NCI-H2107 (cell line): Measurements from ENCODE around the gene BBOF1.

Experiments used
- DNase-seq: peaks from one replicate; lab custom pipeline; 2025; lab: John Stamatoyannopoulos, UW

Gene BBOF1

DNA sequence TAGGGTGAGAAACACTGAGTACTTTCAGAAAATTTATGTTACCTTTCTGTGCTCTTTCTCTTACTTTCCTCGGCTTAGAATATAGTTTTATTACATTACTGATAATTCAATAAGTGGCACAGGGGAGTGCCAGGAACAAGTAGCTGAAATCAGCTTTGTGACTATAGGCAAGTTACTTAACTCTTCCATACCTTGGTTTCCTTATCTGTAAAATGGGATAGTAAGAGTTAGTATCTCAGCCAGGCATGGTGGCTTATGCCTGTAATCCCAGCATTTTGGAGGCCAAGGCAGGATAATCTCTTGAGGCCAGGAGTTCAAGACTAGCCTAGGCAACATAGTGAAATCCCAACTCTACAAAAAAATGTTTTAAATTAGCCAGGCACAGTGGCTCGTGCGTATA is 15.4 kb downstream of the BBOF1 start:
- DNase-seq: no peak

DNA sequence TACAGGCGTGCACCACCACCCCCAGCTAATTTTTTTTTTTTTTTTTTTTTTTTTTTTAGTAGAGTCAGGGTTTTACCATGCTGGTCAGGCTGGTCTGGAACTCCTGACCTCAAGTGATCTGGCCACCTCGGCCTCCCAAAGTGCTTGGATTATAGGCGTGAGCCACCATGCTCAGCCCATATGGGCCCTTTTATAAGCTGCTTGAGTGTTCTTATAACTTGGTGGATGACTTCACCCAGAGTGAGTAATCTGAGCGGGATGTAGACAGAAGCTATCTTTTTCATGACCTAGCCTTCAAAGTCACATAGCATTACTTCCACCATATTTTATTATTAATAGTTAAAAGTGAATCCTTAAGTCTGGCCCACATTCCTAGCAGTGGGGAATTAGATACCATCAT is 16.4 kb downstream of the BBOF1 start:
- no peak for DNase-seq

DNA sequence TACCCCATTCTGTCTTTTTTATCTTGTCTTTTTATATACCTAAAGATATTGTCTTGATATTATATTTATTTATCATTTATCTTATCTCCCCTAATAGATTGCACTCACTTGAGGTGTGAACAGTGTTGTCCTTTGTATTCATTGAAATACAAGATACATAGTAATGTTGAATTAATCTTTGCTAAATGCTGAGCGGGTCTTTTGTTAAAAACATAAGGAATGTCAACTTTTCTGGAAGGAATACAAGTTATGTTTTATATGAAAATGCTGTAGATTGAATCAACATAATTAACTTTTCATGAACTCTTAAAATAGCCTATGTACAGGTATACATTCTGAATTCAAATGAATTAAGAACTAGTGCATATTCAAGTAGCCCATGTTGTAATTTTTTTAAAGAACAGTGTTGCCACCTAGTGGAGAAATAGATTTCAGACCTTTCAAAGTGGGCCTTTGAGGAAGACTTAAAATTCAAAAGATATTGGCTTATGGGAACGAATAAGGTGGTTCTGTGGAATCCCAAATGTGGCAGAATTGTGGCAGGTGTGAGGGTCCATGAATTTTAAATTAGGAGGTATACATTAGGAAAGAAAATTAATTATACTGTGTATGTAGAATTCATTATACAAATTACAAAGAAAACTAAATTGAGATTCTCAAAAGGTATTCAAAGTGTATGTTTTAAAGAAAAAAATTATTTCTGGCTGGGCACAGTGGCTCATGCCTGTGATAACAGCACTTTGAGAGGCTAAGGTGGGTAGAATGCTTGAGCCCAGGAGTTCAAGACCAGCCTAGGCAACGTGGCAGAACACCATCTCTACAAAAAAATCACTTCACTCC is 19.1 kb downstream of the BBOF1 start:
- peak; percentile 9 for DNase-seq

DNA sequence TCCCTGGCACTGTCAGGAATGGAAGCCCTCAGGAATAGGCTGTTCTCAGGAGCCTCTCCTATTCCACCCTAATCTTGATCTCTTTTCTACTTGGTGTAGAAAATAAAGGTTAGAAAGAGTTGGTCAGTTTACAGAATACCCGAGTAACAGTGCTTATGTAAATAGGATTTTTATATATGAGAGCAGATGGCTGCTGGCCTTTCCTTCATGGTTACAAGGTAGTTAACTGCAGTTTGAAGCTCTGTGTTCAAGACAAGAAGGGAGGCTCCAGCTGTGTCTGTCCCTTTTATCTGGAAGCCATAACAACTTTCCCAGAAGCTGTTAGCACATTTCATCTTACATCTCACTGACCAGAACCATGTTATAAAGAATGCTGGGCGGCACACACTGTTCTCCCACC is 23.1 kb downstream of the BBOF1 start:
- no peak for DNase-seq

DNA sequence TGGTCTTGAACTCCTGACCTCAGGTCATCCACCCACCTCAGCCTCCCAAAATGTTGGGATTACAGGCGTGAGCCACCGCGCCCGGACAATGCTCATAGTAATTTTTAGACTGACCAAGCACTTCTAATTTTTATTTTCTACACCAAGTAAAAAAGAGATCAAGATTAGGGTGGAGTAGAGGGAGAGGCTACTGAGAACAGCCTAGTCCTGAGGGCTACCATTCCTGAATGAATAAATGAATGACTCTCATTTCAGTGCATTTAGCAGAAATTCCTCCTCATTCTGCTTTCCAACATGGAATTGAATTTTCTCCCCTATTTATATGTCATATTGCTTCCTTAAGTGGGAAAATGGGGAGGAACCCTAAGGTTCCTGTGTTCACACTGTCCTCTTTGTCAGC is 26.4 kb downstream of the BBOF1 start:
- DNase-seq: no peak

DNA sequence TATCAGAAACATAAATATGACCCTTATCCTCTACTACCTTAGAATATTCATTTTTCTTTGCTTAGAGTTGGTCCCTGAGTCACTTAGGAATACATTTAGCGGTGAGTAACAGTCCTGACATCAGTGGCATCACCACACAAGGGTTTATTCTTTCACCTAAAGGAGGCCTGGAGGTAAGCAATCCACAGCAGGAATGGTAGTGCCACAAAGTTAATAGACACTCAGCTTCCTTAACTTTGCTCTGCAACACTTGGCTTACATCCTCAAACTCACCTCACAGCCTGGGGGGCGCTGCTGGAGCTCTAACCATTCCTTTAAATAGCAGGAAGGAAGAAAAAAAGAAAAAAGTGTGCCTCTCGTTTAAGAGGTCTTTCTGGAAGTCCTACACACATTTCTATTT is 29.1 kb downstream of the BBOF1 start:
- DNase-seq: no peak

DNA sequence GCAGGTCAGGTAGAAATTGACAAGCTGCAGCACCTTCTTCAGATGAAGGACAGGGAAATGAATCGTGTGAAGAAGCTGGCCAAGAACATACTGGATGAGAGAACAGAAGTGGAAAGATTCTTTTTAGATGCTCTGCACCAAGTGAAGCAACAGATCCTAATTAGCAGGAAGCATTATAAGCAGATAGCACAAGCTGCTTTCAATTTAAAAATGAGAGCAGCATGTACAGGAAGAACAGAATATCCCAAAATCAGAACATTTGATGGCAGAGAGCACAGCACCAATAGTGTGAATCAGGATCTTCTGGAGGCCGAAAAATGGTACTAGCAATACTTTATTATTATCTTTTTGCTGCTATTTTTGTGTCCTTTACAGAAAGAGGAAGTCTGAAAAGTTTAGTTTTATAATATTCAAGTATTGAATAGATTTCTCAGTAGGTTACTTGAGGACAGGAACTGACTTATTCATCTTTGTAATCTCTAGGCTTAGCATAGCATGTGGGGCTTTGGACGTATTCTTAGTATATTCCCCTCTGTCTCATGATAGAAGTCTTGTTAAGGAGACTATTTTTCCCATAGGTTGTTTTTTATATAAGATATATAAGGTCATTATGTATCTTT is 30.8 kb downstream of the BBOF1 start:
- no peak for DNase-seq

DNA sequence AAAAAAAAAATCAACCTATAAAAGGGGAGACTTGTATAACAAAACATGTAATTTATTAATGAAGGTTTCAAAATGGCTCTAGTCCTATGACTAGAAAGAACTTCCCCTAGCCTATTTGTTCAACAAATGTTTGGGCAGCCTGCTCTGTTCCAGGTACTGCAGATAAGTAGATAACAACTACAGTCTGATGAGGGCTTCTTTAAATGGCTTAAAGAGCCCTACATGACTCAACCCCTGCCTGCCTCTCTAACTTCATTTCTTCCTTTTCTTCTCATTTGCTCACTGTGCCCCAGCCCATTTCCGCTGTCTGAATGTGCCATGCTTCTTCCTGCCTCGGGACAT is 43.6 kb downstream of the BBOF1 start:
- DNase-seq: no peak

DNA sequence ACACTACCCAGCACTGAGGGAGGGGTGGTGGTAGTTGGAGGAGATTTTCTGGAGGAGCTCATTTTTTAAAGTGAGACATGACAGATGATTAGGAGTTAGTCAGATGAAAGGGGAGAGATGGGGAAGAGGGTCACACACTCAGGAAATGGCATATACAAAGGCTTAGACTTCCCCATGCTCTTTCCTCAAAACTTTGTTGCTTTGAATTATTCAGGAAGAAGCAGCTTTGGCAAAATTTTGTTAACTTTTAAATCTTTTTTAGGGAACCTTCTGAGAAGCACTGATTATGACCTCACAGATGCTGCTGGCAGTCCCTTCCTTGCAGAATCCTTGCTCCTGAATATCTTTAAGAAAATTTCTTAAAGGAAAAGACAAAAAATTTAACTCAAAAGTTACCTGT is 45.3 kb downstream of the BBOF1 start:
- no peak for DNase-seq

DNA sequence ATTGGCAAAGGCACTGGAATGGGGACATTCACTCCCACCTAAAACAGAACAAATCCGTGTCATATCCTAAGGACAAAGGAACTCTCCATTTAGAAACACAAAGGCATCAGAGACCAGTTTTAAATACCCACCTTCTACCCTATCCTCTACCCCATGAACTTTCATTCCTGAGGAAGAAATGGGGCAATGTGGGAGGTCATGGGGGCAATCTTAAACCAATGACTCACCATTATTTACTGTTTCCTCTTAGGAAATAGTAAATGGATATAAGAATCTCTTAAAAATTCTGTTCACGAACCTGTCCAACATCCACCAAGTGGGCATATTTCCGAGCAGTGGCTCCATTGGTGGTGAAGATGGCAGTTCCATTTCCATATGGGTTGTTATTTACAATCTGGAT is 45.7 kb downstream of the BBOF1 start:
- DNase-seq: no peak

DNA sequence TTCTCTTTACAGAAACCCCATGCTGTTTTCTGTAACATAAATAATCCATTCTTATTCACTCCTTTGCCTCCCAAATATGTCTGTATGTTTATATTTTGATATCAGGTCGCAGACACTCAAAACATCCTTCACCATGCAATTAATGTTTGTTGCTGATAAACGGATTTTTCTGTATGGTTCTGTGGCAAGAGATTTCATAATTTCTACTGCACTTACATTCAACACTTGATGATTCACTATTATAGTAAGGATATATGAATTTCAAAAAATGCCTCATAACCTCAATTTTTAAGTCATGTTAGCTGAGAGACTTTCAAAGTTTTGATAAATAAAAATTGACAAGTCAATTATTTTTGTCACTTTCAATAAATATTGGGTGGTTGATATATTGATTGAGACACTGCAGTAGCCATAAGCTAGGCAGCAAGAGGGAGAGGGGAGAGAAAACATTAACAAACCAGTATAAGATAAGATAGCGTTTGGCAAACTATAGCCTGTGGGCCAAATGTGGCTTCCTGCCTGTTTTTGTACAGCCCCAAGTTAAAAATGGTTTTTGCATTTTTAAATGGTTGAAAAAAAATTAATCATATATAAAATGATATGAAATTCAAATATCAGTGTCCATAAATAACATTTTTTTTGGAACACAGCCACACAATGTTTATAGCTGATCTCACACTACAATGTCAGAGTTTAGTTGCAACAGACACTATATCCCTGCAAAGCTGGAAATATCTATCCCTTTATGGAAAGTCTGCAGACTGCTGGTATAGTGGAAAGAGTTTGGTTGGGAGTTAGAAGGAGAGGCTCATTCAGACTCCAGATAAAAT is 46.8 kb downstream of the BBOF1 start:
- DNase-seq: no peak

DNA sequence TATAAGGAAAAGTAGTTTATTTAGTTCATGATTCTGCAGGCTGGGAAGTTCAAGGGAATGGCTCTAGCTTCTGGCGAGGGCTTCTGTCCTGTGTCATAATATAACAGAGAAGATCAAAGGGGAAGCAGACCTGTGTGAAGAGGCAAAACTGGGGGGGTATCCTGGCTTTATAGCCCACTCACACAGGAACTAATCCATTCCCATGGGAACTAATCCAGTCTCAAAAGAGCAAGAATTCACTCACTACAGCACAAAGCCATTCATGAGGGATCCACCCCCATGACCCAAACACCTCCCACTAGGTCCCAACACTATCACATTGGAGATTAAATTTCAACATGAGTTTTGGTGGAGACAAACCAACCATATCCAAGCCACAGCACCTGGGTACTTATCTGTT is 58.3 kb downstream of the BBOF1 start:
- no peak for DNase-seq

DNA sequence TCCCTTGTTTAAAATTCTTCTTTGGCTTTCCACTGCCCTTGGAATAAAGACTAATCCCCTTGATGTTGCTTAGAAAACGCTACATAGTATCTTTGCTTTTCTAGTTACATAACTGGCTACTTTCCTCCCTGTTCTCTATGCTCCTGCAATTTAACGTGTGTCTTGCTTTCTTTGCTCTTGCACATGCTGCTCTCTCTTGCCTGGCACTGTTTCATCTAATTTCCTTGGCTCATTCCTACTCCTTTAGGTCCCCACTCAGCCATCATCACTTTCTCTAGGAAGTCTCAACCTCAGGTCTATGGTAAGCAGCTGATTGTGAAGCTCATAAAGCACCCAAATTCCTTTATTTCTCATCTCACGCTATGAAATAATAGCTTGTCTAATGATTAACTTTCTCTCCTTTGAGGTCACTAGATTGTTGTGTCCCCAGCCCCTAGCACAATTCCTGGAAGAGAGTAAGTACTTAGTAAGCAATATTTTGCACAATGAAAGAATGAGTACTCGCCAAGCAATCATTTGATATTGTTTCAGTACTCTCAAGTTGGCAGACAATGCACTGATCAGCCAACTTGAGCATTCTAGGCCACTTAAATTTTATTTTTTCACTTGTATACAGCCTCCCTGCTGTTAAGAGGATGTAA is 61.8 kb downstream of the BBOF1 start:
- DNase-seq: no peak

DNA sequence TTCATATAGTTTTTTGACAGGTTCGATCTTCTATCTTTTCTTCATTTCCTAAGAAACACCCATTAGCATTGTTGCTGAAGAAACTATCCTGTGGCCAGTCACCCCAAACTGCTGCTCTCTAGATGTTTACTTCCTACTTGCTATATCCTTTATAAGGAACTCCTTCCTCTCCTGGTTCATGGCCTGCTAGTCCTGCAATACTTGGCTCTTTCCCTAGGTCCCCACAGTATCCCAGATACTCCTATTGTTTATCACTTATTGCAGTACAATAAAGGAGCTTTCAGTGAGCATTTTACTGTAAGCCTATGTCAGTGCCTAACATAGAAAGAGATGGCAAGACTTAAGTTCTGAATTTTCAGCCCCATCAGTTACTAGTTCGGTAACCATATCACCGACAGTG is 62.3 kb downstream of the BBOF1 start:
- DNase-seq: no peak

DNA sequence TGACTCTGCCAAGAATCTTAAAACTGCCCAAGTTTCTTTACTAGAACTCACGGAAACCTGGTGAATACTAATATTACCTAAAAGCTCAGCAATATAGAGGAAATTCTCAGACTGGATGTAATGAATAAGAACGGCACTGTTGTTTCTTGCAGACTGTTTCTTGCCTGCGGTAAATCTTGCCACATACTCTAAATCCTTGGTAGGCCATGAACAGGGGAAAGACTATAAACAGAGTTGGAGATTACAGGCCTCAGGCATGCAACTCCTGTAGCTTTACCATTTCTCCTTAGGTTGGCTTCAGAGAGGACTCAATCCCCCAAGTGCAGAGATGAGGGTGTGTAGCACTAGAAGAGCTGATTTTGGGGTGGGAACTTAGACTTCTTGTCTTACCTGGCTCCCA is 64.0 kb downstream of the BBOF1 start:
- DNase-seq: no peak

DNA sequence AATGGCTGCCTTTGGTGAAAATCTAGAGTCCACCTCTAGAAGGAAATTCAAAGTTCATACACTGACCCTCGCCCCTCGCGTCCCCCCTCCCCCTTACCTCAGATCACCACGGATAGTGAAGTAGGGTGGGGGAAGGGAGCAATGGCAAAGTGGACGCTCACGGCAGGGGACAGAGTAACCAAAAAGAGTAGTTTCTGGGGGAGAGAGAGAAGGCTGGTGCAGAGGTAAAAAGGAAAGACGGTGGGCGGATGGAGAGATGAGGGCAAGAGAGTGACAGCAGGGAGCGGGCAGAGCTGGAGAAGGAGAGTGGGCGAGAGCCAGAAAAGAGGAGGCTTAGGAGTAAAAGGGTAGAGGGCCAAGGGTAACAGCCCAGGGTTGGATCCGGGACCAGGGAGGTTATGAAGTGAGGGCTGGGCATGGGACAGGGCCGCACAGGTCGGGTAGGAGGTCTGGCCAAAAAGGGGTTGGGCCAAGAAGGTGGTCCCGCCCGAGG is 64.7 kb downstream of the BBOF1 start:
- DNase-seq: no peak

DNA sequence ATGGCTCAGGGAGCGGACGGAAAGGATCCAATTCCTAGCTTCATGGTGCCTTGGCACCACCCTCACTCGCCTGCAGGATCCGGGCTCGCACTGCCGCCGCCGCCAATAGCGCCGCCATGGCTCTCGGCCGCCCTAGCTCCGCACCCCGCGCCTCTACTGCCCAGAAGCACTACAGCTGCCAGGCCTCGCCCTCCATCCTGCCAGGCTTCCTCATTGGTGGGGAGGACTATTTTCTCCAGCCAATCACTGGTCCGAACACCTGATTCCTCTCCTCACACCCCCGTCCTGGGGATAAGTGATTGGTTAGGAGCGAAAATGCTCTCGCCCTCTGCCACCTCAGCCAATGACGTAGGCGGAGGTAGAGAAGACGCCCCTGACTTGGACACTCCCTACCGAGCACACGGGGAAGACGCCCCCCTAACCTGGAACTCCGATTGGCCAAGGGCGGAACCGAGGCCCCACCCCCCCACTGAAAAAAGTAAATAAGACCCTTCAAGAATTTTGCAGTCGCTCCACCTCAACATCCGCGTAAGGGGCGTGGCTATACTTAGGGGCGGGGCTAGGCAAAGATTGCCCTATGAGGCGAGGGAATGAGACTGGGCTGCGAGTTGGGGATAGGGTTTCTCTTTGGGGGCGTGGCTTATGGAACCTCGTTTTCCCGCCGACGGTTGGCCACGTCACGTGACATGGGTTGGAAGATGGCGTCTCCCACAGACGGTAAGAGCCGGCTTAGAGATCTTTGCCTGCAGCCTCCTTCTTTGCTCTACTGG is 65.3 kb downstream of the BBOF1 start, which contains the start of the genes ALDH6A1 and LIN52:
ALDH6A1 (minus strand) TSS at position 177 of the 770 bp plus-strand sequence; CDS start at position 118, 59 bp downstream.
LIN52 (plus strand) TSS at position 680 of the 770 bp plus-strand sequence; CDS start at position 699, 19 bp downstream.
- peak; percentile 99 for DNase-seq

DNA sequence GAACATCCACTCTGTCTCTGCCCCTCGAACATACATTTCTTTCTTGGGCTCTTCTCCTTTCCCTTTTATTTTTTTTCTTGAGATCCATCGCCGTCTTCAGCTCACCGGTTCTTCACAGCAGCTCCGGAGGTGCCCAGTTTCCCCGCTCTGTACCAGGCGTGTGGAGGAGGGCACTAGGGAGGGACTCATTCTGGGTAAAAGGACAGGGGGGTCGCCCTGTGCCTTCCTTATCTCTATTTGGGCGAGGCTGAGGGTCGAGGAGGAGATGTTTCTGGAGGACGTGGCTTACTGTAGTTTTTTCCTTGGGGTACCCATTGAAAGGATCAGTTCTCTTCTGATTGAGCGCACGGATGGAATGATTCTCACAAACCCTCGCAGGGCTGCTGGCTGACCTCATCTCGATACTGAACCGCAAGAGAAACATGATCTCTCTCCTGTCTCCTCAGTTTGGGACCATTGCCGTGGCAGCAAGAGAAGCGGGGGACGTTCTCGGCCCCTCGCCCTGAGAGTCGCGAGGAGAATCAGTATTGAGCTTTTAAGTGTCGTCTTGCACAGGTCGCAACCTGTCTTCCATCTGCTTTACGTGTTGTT is 66.0 kb downstream of the BBOF1 start:
- no peak for DNase-seq

DNA sequence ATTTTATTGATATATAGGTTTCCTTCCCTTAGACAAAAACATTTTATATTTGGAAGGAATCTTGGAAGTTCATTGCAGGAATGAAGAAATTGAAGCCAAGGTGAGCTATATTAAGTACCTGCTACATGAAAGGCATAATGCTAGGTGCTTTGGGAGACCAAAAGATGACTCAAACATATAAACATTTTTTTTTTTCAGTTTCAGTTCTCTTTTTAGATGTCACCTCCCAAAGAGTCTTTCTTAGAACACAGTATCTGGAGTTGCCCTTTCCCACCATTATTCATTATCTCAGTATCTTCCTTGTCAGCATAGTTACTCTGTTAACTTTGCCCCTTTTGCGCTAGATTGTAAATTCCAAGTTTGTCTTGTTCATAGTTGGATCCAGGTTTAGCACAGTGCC is 66.7 kb downstream of the BBOF1 start:
- DNase-seq: no peak

DNA sequence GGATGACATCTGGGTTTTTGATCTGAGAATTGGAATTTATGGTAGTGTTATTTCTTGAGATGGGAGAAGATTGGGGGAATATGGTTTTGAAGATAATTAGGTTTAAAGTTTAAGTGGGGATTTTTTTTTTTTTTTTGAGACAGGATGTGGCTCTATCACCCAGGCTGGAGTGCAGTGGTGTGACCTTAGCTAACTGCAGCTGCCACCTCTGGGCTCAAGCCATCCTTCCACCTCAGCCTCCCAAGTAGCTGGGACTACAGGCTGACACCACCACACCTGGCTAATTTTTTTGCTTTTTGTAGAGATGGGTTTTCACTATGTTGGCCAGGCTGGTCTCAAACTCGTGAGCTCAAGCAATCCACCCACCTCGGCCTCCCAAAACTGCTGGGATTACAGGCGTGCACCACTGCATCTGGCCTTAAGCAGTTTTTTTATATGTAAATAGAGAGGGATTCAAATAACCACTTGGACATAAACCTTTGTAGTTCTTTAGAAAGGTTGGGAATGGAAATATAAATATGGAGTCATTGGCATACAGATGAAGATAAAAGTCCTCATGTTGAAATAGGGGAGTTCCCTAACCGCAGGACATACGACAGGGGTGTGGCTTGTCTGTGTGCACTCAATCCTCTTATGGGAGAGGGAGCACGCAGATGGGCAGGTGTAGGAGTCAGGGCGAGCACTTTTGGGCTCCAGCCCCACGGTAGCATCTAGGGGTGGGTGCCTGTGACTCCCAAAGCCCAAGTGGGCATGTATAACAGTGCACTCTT is 70.3 kb downstream of the BBOF1 start:
- no peak for DNase-seq
